Activated CD4-positive, alpha-beta T cell treated with anti-CD3 and anti-CD28 coated beads, Interleukin-2, amount 50 U/mL, for 24 hours (primary cell): ENCODE results near the gene ATP6V0E1.
"Not testable (repeated sequence)": the region's sequence is repeated elsewhere in the genome, so short reads cannot be mapped to it uniquely, and the experiment has no call there.

Source experiments
- DNase-seq, 2 donors: peaks; one replicate each; pipeline ENCODE4 v3.0.0-alpha.2; 2020; ENCODE audit warnings: low read depth in 1 of 2, low spot score in 1 of 2

The ATP6V0E1 gene

GRCh38 chr5:173001229-173001841, 17.8 kb downstream of the ATP6V0E1 start:
- no peak for DNase-seq

GRCh38 chr5:173003360-173003759, 19.8 kb downstream of the ATP6V0E1 start:
- no peak for DNase-seq

- no peak for DNase-seq
Measured at GRCh38 chr5:173004013-173004412, 20.4 kb downstream of the ATP6V0E1 start.

GRCh38 chr5:173004447-173004846, 20.9 kb downstream of the ATP6V0E1 start:
- DNase-seq = no peak

GRCh38 chr5:173010021-173010420, 26.4 kb downstream of the ATP6V0E1 start:
- peak in 1 of 2 donors; percentile 7 for DNase-seq

- DNase-seq = no peak
Measured at GRCh38 chr5:173010547-173011464, 27.2 kb downstream of the ATP6V0E1 start.

- no peak for DNase-seq
Measured at GRCh38 chr5:173011566-173011965, 28.0 kb downstream of the ATP6V0E1 start.

GRCh38 chr5:173012882-173013281, 29.3 kb downstream of the ATP6V0E1 start:
- DNase-seq = no peak

GRCh38 chr5:173014671-173015070, 31.1 kb downstream of the ATP6V0E1 start:
- no peak for DNase-seq

GRCh38 chr5:173015192-173015591, 31.6 kb downstream of the ATP6V0E1 start:
- no peak for DNase-seq

GRCh38 chr5:173015598-173016455, 32.3 kb downstream of the ATP6V0E1 start:
- no peak for DNase-seq

- no peak for DNase-seq
Measured at GRCh38 chr5:173016598-173017046, 33.1 kb downstream of the ATP6V0E1 start.

- DNase-seq = not testable (repeated sequence)
Measured at GRCh38 chr5:173017087-173017486, 33.5 kb downstream of the ATP6V0E1 start.

- DNase-seq = no peak
Measured at GRCh38 chr5:173018358-173018757, 34.8 kb downstream of the ATP6V0E1 start.

GRCh38 chr5:173020154-173020581, 36.6 kb downstream of the ATP6V0E1 start:
- no peak for DNase-seq

GRCh38 chr5:173020643-173021042, 37.1 kb downstream of the ATP6V0E1 start:
- DNase-seq = no peak

- DNase-seq = no peak
Measured at GRCh38 chr5:173025651-173026050, 42.1 kb downstream of the ATP6V0E1 start.

GRCh38 chr5:173027905-173028304, 44.3 kb downstream of the ATP6V0E1 start:
- DNase-seq = no peak

GRCh38 chr5:173028811-173029327, 45.3 kb downstream of the ATP6V0E1 start:
- no peak for DNase-seq

- no peak for DNase-seq
Measured at GRCh38 chr5:173029499-173029921, 45.9 kb downstream of the ATP6V0E1 start.

GRCh38 chr5:173032096-173032495, 48.5 kb downstream of the ATP6V0E1 start:
- DNase-seq = not testable (repeated sequence)
